GM12865 (cell line): ENCODE measurements around the gene TMEM121B.

Experiments used
- DNase-seq: peaks from one replicate; pipeline ENCODE4 v3.0.0; 2010; ENCODE audit warnings: low read depth
- H3K4me3 ChIP-seq: 2 replicates; pipeline ENCODE4 v1.5.1; 2011; ENCODE audit warnings: mild to moderate bottlenecking, low read depth, low read length, control low read depth
- TF ChIP-seq, protein P1 (sequence below): IDR thresholded peaks from 2 replicates; pipeline ENCODE4 v1.5.1; 2011; ENCODE audit warnings: low read length, control low read depth, low read depth, inconsistent platforms; ENCODE audit not compliant: insufficient read depth; ENCODE audit errors: missing control alignments

The TMEM121B gene

DNA sequence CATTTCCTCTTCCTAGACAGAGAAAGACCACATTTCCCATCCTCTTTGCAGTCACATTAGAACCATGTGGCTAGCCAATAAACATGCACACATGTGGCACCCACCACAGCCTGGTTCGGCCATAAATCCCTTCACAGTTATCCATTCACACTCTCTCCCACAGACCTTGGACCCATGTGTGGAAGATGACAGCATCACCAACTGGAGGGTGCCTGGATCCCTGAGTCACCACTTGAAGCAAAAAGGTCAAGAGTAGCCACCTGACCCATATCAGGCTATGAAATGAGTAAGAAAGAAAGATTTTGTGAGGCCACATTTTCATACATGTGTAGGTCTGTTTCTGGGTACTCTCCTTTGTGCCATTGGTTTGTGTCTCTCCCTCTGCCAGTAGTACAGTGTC, 9.0 kb upstream of the TMEM121B start:
- TF ChIP-seq, protein P1, sequence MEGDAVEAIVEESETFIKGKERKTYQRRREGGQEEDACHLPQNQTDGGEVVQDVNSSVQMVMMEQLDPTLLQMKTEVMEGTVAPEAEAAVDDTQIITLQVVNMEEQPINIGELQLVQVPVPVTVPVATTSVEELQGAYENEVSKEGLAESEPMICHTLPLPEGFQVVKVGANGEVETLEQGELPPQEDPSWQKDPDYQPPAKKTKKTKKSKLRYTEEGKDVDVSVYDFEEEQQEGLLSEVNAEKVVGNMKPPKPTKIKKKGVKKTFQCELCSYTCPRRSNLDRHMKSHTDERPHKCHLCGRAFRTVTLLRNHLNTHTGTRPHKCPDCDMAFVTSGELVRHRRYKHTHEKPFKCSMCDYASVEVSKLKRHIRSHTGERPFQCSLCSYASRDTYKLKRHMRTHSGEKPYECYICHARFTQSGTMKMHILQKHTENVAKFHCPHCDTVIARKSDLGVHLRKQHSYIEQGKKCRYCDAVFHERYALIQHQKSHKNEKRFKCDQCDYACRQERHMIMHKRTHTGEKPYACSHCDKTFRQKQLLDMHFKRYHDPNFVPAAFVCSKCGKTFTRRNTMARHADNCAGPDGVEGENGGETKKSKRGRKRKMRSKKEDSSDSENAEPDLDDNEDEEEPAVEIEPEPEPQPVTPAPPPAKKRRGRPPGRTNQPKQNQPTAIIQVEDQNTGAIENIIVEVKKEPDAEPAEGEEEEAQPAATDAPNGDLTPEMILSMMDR, result no peak
- no peak for DNase-seq
- no peak overlapping the region for H3K4me3 ChIP-seq

DNA sequence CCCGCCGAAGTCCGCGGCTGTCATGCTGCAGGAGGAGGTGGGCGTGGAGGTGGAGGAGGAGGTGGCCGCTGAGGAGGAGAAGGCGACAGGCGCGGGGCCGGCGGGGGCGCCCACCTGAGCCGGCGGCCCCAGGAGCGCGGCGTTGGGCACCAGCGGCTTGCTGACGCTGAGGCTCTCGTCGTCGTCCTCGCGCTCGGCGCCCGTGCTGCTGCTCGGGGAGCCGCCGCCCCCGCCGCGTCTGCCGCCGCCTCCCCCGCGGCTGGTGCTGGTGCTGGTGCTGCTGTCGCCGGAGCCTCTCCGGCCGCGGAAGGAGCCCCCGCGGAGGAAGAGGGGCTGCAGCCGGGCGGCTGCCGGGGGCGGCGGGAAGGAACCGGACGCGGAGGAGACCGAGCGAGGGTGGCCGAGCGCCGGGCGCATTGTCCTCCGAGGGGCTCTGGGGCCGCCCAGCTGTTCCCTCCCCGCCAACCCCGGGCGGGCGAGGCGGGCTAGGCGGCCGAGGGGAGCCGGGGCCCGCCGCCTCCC, 388 bp downstream of the TMEM121B start:
- TF ChIP-seq, protein P1, result no peak
- no peak for DNase-seq
- H3K4me3 ChIP-seq, result no peak overlapping the region

DNA sequence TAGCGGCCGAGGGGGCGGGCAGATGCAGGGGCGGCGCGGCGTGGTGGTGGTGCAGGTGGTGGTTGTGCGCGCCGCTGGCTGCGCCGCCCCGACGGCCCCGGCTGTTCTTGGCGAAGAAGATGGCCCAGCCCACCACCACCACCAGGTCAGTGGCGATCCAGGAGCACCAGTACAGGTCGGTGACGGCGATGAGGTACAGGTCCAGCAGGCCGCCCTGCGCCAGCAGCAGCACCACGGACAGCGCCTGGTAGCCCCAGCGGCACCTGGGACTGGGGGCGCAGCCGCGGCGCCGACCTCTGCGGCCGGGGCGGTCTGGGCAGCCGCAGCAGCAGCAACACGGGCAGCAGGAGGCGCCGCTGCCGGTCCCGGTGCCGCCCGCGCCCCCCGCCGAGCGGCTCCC, 879 bp downstream of the TMEM121B start:
- peak; percentile 52 for DNase-seq
- TF ChIP-seq, protein P1, result no peak
- H3K4me3 ChIP-seq, result no peak overlapping the region

- DNase-seq, result peak; percentile 35
- TF ChIP-seq, protein P1, result peak; percentile 35
- H3K4me3 ChIP-seq, result no peak overlapping the region
Observed at GRCh38 chr22:17119481-17120202, 1.5 kb downstream of the TMEM121B start.

DNA sequence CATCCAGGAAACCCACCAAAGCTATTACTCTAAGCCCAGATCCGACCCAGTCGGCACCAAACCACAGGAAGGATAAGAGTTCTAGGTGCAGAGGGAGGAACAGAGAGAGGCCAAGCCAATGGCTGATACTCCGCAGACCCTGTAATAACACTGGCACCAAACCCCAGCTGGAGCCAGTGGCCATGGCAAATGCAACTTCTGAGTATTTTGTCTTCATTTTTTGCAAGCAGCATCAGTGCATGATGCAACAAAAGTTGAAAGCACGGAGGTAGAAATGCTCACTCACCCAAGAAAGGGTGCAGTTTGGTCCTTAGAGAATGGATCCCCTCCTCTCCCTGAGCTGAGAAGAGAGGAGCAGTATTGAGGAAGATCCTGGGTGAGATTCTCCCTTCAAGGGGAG, 2.8 kb downstream of the TMEM121B start:
- no peak overlapping the region for H3K4me3 ChIP-seq
- no peak for DNase-seq

DNA sequence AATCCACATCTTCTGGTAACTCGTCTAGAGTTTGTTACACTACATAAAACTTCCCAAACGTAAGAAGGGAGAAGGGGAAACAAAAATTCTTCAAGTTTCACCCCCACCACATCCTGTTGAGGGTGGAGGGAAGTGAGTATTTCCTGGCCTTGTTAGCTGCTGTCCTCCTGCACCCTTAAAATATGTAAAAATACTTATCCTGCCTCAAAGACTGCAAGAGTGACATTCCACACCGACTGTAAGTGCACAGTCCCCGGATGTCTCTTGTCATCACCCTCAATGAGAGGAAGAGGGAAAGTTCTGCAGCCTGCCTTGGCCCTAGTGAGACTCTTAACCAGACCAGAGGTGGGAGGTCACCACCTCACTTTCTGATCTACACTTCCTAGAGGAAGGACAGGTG, 3.3 kb downstream of the TMEM121B start:
- DNase-seq, result peak; percentile 40

More for the DNA sequence above, 2.8 kb downstream of the TMEM121B start:
- TF ChIP-seq, protein P1, result no peak

More for the DNA sequence above, 3.3 kb downstream of the TMEM121B start:
- no peak overlapping the region for H3K4me3 ChIP-seq
- TF ChIP-seq, protein P1, result no peak
